ENCODE results near the gene GFY. TPM values are rescaled to one million over a fixed set of nuclear protein-coding genes. Genes with fewer than 3 reads are reported as not detected.

Gene GFY
- total and polyA plus RNA-seq, 10 of the 15 experiments (the other 5 are each of a cell fraction or from before 2014, with no cell fraction given) = 0.05 TPM; not detected in 9

DNA sequence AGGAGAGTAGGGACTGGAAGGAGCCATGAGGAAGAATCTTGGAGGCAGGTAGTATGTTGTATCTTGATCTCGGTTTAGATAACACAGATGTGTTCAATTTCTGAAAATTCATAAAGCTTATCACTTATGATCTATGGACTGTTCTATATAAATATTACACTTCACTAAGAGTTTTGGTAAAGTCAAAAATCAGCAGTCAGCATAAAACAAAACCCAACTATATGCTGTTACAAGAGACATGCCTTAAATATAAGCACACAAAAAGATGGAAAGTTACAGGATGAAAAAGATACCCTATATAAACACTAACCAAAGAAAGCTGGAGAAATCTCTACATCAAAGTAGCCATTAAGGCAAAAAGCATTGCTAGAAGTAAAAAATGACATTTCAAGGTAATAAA, 41.6 kb upstream of the GFY start:
- ChIA-PET CTCF (interaction anchor here (0.6 to 1.8 kb wide), 6 partner anchors 33 to 286 kb away, joined by 3 to 4 read pairs (median 3); no protein-coding TSS in a partner anchor), POLR2A (interaction anchor here (0.5 kb wide), 1 partner anchor 435 kb away, joined by 4 read pairs; no protein-coding TSS in a partner anchor), SMC1A (ENCODE audit: uncharacterized antibody, unreplicated experiment) (interaction anchor here (0.7 to 1.7 kb wide), 4 partner anchors 9 to 121 kb away, joined by 3 to 5 read pairs (median 4); no protein-coding TSS in a partner anchor), RAD21 (ENCODE audit: unreplicated experiment) (no interaction called here)
- H3K27me3 ChIP-seq (replicated peaks in 1 of 2; ENCODE audit: control insufficient read depth in 2 of 2, insufficient read depth in 2 of 2, low read length in 1 of 2) = no peaks in the 10 kb centered on the region
- no TSS peak for BruUV-seq (replicated peaks)
- 41% methylated on average over 1 of the region's 1 CpG for WGBS (ENCODE audit: insufficient coverage, insufficient replicate concordance, low lambda C conversion rate, missing lambda C conversion rate)
- H3K4me1 ChIP-seq (ENCODE audit: control insufficient read depth, insufficient read depth, low read length) = no peaks in the 10 kb centered on the region
- FAIRE-seq (no peak), DNase-seq (ENCODE audit: low read depth, low spot score) (no peak), ATAC-seq (no peak)
- TF ChIP-seq ASH2L (IDR thresholded peaks at IDR 0.05; ENCODE audit: borderline replicate concordance, low read depth) (no peak), RBBP5 (conservative IDR thresholded peaks at IDR 0.05) (no peak), ZNF24 (IDR thresholded peaks at IDR 0.05) (no peak), ZNF384 (IDR thresholded peaks at IDR 0.05; ENCODE audit: borderline replicate concordance, low read depth, low read length) (no peak), KAT2A (conservative IDR thresholded peaks at IDR 0.05; ENCODE audit: control insufficient read depth, low read depth, low read length) (no peak), EED (IDR thresholded peaks at IDR 0.05; ENCODE audit: low read depth) (no peak), SIX5 (IDR thresholded peaks at IDR 0.05; ENCODE audit: low read depth, low read length, severe bottlenecking) (no peak), STAT3 (IDR thresholded peaks at IDR 0.05; ENCODE audit: low read depth, low read length) (no peak)
- TF ChIP-seq, protein P1, sequence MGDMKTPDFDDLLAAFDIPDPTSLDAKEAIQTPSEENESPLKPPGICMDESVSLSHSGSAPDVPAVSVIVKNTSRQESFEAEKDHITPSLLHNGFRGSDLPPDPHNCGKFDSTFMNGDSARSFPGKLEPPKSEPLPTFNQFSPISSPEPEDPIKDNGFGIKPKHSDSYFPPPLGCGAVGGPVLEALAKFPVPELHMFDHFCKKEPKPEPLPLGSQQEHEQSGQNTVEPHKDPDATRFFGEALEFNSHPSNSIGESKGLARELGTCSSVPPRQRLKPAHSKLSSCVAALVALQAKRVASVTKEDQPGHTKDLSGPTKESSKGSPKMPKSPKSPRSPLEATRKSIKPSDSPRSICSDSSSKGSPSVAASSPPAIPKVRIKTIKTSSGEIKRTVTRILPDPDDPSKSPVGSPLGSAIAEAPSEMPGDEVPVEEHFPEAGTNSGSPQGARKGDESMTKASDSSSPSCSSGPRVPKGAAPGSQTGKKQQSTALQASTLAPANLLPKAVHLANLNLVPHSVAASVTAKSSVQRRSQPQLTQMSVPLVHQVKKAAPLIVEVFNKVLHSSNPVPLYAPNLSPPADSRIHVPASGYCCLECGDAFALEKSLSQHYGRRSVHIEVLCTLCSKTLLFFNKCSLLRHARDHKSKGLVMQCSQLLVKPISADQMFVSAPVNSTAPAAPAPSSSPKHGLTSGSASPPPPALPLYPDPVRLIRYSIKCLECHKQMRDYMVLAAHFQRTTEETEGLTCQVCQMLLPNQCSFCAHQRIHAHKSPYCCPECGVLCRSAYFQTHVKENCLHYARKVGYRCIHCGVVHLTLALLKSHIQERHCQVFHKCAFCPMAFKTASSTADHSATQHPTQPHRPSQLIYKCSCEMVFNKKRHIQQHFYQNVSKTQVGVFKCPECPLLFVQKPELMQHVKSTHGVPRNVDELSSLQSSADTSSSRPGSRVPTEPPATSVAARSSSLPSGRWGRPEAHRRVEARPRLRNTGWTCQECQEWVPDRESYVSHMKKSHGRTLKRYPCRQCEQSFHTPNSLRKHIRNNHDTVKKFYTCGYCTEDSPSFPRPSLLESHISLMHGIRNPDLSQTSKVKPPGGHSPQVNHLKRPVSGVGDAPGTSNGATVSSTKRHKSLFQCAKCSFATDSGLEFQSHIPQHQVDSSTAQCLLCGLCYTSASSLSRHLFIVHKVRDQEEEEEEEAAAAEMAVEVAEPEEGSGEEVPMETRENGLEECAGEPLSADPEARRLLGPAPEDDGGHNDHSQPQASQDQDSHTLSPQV (IDR thresholded peaks at IDR 0.05) = no peak
- TF ChIP-seq, protein P2, sequence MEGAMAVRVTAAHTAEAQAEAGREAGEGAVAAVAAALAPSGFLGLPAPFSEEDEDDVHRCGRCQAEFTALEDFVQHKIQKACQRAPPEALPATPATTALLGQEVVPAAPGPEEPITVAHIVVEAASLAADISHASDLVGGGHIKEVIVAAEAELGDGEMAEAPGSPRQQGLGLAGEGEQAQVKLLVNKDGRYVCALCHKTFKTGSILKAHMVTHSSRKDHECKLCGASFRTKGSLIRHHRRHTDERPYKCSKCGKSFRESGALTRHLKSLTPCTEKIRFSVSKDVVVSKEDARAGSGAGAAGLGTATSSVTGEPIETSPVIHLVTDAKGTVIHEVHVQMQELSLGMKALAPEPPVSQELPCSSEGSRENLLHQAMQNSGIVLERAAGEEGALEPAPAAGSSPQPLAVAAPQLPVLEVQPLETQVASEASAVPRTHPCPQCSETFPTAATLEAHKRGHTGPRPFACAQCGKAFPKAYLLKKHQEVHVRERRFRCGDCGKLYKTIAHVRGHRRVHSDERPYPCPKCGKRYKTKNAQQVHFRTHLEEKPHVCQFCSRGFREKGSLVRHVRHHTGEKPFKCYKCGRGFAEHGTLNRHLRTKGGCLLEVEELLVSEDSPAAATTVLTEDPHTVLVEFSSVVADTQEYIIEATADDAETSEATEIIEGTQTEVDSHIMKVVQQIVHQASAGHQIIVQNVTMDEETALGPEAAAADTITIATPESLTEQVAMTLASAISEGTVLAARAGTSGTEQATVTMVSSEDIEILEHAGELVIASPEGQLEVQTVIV (IDR thresholded peaks at IDR 0.05; ENCODE audit: borderline replicate concordance, partially characterized antibody) = no peak
- TF ChIP-seq, protein P3, sequence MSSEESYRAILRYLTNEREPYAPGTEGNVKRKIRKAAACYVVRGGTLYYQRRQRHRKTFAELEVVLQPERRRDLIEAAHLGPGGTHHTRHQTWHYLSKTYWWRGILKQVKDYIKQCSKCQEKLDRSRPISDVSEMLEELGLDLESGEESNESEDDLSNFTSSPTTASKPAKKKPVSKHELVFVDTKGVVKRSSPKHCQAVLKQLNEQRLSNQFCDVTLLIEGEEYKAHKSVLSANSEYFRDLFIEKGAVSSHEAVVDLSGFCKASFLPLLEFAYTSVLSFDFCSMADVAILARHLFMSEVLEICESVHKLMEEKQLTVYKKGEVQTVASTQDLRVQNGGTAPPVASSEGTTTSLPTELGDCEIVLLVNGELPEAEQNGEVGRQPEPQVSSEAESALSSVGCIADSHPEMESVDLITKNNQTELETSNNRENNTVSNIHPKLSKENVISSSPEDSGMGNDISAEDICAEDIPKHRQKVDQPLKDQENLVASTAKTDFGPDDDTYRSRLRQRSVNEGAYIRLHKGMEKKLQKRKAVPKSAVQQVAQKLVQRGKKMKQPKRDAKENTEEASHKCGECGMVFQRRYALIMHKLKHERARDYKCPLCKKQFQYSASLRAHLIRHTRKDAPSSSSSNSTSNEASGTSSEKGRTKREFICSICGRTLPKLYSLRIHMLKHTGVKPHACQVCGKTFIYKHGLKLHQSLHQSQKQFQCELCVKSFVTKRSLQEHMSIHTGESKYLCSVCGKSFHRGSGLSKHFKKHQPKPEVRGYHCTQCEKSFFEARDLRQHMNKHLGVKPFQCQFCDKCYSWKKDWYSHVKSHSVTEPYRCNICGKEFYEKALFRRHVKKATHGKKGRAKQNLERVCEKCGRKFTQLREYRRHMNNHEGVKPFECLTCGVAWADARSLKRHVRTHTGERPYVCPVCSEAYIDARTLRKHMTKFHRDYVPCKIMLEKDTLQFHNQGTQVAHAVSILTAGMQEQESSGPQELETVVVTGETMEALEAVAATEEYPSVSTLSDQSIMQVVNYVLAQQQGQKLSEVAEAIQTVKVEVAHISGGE (CRISPR knock-in tag; IDR thresholded peaks at IDR 0.05) = no peak
- no peaks in the 10 kb centered on the region for H3K79me2 ChIP-seq (ENCODE audit: control insufficient read depth, insufficient read depth, low read length)
- no peak overlapping the region for H2AFZ ChIP-seq (ENCODE audit: control insufficient read depth, low read depth, low read length)
- H3K27ac ChIP-seq (ENCODE audit: control insufficient read depth, insufficient read depth) = no peak overlapping the region
- H3K36me3 ChIP-seq (ENCODE audit: control insufficient read depth in 2 of 2, insufficient read depth in 2 of 2, low read length in 1 of 2) = no peaks in the 10 kb centered on the region
- in situ Hi-C loops (cut with MboI) = no loop called here
- no peak overlapping the region for H3K4me2 ChIP-seq (ENCODE audit: control insufficient read depth, insufficient read depth)
- no peaks in the 10 kb centered on the region for H4K20me1 ChIP-seq (ENCODE audit: control insufficient read depth, insufficient read depth)
- no peak overlapping the region for H3K9ac ChIP-seq (ENCODE audit: control insufficient read depth, insufficient read depth, low read length)
- no peaks in the 10 kb centered on the region for H3K9me3 ChIP-seq (replicated peaks; ENCODE audit: control insufficient read depth, insufficient read depth, low read length)
- intact Hi-C loops (cut with micrococcal nuclease; ENCODE audit: unreplicated experiment) = no loop called here
- H3K4me3 ChIP-seq = no peak overlapping the region

Measured in GM12878 (cell line).